Mesothelial cell of epicardium (in vitro differentiated cells): ENCODE data around the gene GPR65. TPM values are rescaled to one million over a fixed set of nuclear protein-coding genes. Genes with fewer than 3 reads are reported as not detected.

Experiments
- DNase-seq, 2 experiments: peaks; one replicate each; pipeline ENCODE4 v3.0.0; 2021; ENCODE audit warnings: low spot score in 2 of 2; ENCODE audit not compliant: unreplicated experiment in 2 of 2
- H3K27ac Mint-ChIP-seq: 2 replicates; pipeline ENCODE4 v1.8.0; 2021; ENCODE audit warnings: mixed read lengths
- H3K27me3 Mint-ChIP-seq: 2 replicates; pipeline ENCODE4 v1.8.0; 2021; ENCODE audit warnings: low read depth, mixed read lengths
- H3K36me3 Mint-ChIP-seq: 2 replicates; pipeline ENCODE4 v1.8.0; 2021; ENCODE audit warnings: mixed read lengths
- H3K4me1 Mint-ChIP-seq: 2 replicates; pipeline ENCODE4 v1.8.0; 2021; ENCODE audit warnings: mixed read lengths
- H3K4me3 Mint-ChIP-seq: 2 replicates; pipeline ENCODE4 v1.8.0; 2021; ENCODE audit warnings: mild to moderate bottlenecking, moderate library complexity, mixed read lengths
- H3K9me3 Mint-ChIP-seq: 2 replicates; pipeline ENCODE4 v1.8.0; 2021; ENCODE audit warnings: mixed read lengths
- CTCF ChIP-seq: fragments of 200-600 bp; sonication (generic); IDR thresholded peaks from one replicate; pipeline ENCODE4 v1.5.0; 2021; ENCODE audit warnings: antibody characterized with exemption; ENCODE audit not compliant: unreplicated experiment
- total RNA-seq: library from RNA; stranded (reverse); gene quantifications from 3 replicates; pipeline ENCODE4 v1.2.1, GENCODE V29; 2021

GPR65 gene
- total RNA-seq, 1 donor from 2014 or later = not detected

- H3K36me3 Mint-ChIP-seq = peaks cover 9% of the 10 kb centered on the region
- TF ChIP-seq CTCF = no peak
- H3K27me3 Mint-ChIP-seq = no peaks in the 10 kb centered on the region
- DNase-seq = no peak
- no peak overlapping the region for H3K4me3 Mint-ChIP-seq
- H3K27ac Mint-ChIP-seq = no peak overlapping the region
- no peaks in the 10 kb centered on the region for H3K4me1 Mint-ChIP-seq
- H3K9me3 Mint-ChIP-seq = no peaks in the 10 kb centered on the region
These were observed 37.4 kb upstream of the GPR65 start for GRCh38 chr14:87967496-87967895.

GRCh38 chr14:87971010-87971409 is 33.9 kb upstream of the GPR65 start:
- H3K9me3 Mint-ChIP-seq = no peaks in the 10 kb centered on the region
- H3K27ac Mint-ChIP-seq = no peak overlapping the region
- no peak overlapping the region for H3K4me3 Mint-ChIP-seq
- peaks cover 8% of the 10 kb centered on the region for H3K36me3 Mint-ChIP-seq
- no peaks in the 10 kb centered on the region for H3K4me1 Mint-ChIP-seq
- TF ChIP-seq CTCF = no peak
- H3K27me3 Mint-ChIP-seq = no peaks in the 10 kb centered on the region
- no peak for DNase-seq

- Mint-ChIP-seq H3K4me1 (no peaks in the 10 kb centered on the region), H3K9me3 (no peaks in the 10 kb centered on the region), H3K4me3 (no peak overlapping the region), H3K36me3 (peaks cover 20% of the 10 kb centered on the region), H3K27ac (no peak overlapping the region), H3K27me3 (no peaks in the 10 kb centered on the region)
- TF ChIP-seq CTCF = no peak
- no peak for DNase-seq
These were observed 29.3 kb upstream of the GPR65 start for GRCh38 chr14:87975636-87976035.

- Mint-ChIP-seq H3K4me3 (no peak overlapping the region), H3K27me3 (no peaks in the 10 kb centered on the region), H3K4me1 (no peaks in the 10 kb centered on the region), H3K36me3 (peaks cover 28% of the 10 kb centered on the region), H3K9me3 (no peaks in the 10 kb centered on the region), H3K27ac (no peak overlapping the region)
- TF ChIP-seq CTCF = no peak
- DNase-seq = no peak
These were observed 25.2 kb upstream of the GPR65 start for GRCh38 chr14:87979689-87980088.

GRCh38 chr14:87989221-87989955 is 15.5 kb upstream of the GPR65 start:
- TF ChIP-seq CTCF = no peak
- Mint-ChIP-seq H3K9me3 (no peaks in the 10 kb centered on the region), H3K4me1 (peaks cover 20% of the 10 kb centered on the region), H3K27me3 (no peaks in the 10 kb centered on the region), H3K27ac (no peak overlapping the region), H3K4me3 (no peak overlapping the region), H3K36me3 (peaks cover 3% of the 10 kb centered on the region)
- DNase-seq = no peak

GRCh38 chr14:87989956-87990299 is 15.0 kb upstream of the GPR65 start:
- no peaks in the 10 kb centered on the region for H3K9me3 Mint-ChIP-seq

More at GRCh38 chr14:87989956-87990299, 15.0 kb upstream of the GPR65 start:
- Mint-ChIP-seq H3K4me3 (no peak overlapping the region), H3K27ac (no peak overlapping the region), H3K27me3 (no peaks in the 10 kb centered on the region), H3K4me1 (peaks cover 24% of the 10 kb centered on the region), H3K36me3 (no peaks in the 10 kb centered on the region)
- DNase-seq = no peak
- TF ChIP-seq CTCF = no peak
